M059J (cell line): ENCODE results near the gene PLEKHN1. TPM values are rescaled to one million over a fixed set of nuclear protein-coding genes. Genes with fewer than 3 reads are reported as not detected.
"Not testable (repeated sequence)": the region's sequence is repeated elsewhere in the genome, so short reads cannot be mapped to it uniquely, and the experiment has no call there.

ENCODE experiments used
- DNase-seq: peaks from one replicate; pipeline ENCODE4 v3.0.0-alpha.2; 2012; ENCODE audit warnings: low read depth
- total RNA-seq: library from RNA; depleted of rRNA; stranded (reverse); fragments of >200 nt; shearing (Covaris generic); gene quantifications from 2 replicates; pipeline ENCODE4 v1.2.3, GENCODE V29; 2014

PLEKHN1 gene
- total RNA-seq, 1 experiment from 2014 or later: 4.5 TPM

DNA sequence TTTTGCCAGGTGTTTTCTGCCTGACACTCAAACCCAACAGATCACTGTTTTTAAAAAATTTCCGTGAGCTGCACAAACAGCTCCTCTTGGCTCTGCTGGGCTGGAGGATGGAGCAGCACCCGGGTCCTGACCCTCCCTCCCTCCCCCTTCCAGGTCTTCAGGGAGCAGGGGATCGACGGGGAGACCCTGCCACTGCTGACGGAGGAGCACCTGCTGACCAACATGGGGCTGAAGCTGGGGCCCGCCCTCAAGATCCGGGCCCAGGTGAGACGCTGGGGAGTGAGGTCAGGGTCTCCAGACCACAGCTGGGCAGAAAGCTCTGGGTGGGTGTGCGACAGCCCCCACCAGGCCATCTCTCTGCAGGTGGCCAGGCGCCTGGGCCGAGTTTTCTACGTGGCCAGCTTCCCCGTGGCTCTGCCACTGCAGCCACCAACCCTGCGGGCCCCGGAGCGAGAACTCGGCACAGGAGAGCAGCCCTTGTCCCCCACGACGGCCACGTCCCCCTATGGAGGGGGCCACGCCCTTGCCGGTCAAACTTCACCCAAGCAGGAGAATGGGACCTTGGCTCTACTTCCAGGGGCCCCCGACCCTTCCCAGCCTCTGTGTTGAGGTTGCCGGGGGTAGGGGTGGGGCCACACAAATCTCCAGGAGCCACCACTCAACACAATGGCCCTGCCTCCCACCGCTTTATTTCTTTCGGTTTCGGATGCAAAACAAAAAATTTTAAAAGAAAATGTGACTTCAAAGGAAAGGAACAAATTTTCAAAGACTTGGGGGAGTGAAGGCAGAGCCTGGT is 22.5 kb upstream of the PLEKHN1 start:
- DNase-seq: no peak

DNA sequence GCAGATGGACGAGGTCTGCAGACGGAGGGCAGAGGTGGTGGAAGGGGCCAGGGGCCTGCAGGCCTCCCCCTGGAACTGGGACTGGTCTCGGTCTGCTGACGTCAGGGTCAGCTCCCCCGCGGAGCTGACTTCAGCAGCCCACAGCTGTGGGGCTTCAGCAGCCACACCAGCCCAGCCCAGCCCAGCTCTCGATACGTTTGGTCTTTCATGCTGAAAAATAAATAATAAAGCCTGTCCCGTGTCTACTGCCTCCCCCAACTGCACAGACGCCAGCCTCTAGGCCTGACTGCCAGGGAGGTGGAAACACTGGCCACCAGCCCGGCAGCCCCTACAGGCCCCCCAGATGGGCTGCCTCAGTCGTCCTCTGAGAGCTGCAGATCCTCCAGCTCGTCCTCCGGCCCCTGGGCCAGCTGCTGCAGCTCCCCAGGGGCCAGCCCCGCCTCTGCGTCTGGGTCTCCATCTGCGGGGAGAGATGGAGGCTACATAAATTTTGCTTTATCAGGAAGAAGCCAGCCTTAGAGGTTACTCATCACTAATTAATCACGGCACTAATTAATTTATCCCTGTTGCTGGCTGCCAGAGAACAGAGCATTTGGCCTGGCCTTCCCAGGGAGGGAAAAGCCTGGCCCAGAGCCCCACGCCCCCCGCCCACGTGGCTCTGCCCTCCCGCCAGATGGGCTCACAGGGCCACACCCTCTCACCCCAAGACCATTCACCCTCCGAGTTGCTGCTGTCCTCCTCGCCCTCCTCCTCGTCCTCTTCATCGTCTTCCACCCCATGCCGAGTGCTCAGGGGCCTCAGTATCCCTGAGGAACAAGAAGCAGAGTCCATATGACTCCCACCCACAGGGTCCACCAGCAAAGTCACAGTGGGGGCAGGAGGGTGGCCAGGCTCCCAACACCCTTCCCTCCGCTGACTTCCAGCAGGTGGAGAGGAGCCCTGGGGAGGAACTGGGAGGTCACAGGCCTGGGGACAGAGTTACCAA is 21.6 kb upstream of the PLEKHN1 start:
- DNase-seq: peak; percentile 33

DNA sequence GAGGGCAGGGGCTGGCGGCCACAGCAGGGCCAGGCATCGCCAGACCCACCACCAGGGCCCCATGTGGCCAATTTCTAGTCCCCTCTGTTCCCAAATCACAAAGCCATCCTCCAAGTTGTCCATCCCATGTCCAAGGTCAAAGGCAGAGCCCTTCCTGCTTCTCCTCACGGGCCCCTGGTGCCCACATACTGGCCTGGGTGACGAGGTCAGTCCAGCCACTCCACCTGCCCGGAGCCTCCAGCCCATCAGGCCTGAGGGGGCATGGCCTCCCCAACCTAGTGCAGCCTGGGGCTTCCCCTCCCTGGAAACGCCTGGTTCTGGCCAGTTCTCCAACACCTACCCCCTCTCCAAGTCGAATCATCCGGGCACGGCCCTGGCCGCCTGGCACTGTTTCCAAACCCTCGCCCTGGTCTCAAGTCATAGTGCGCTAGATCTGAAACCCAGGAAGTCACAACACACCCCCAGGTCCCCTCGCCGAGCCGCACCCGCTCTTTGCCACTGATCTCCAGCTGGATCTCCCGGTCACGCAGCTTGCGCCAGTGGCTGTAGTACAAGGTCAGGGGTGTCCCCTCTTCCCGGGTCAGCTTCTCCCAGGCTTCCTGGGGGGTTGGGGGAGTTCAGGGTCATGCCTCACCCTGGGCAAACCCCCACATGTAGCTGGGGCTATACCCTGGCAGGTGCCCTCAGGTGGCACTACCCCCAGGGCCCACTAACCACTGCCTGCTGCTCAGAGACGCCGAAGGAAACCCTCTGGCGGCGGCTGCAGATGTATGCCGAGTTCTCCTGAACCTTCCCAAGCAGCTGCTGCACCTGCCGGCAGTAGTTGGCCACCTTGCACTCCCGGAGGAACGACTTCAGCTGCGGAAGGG is 20.4 kb upstream of the PLEKHN1 start:
- peak; percentile 37 for DNase-seq

DNA sequence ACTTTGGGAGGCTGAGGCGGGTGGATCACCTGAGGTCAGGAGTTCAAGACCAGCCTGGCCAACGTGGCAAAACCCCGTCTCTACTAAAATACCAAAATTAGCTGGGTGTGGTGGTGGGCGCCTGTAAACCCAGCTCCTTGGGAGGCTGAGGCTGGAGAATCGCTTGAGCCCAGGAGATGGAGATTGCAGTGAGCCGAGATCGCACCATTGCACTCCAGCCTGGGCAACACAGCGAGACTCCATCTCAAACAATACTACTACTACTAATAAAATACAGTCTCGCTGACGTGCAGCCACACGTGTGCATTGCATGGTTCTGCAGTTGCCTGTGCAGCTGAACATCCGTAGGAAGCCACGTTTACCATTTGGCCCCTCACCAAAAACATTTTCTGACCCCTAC is 19.5 kb upstream of the PLEKHN1 start:
- not testable (repeated sequence) for DNase-seq

DNA sequence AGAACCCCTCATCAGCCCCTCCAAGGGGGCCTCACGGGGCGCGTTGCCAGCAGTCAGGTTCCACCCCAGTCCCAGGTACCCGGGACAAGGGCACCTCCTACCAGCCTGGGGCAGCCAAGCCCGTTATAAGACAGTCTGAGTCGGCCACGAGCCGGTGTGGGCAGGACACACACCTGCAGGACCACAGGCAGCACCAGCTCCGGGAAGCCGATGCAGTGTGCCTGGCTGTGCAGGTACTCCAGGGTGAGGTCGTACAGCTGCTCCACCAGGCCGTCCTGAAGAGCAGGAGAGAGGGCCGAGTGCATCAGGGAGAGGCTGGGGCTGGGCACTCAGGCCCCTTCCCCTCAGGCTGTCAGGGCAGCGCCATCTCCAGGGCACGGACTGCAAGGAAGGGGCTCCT is 18.3 kb upstream of the PLEKHN1 start:
- DNase-seq: no peak

DNA sequence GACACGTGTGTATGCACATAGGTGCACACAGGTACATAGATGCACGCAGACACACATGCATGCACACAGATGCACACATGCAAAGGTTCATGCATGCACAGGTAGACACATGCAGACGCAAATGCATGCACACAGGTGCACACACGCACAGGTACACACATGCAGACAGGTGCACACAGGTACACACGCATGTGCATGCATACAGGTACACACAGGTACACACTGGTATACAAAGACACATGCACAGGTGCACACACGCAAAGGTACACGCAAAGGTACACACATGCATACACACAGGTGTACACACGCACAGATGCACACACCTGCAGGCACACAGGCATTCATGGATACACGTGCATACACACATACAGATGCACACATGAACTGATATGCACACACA is 16.0 kb upstream of the PLEKHN1 start:
- no peak for DNase-seq

DNA sequence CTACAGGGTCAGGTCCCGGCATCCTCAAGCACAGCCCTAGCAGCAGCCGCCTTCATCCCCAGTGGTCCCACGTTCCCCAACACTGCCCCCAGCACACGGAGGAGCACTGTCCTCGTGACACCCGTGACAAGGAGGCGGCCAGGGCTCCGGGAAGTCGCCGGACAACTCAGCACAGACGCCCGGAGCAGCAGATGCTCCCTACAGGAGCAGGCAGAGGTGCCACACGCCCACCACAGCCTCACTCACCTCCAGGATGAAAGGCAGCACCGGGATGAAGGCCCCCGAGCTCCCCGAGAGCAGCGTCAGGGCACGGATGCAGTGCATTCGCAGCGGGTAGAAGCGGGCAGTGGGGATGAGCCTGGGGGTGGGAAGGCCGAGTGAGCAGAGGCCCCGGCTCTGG is 15.4 kb upstream of the PLEKHN1 start:
- no peak for DNase-seq

DNA sequence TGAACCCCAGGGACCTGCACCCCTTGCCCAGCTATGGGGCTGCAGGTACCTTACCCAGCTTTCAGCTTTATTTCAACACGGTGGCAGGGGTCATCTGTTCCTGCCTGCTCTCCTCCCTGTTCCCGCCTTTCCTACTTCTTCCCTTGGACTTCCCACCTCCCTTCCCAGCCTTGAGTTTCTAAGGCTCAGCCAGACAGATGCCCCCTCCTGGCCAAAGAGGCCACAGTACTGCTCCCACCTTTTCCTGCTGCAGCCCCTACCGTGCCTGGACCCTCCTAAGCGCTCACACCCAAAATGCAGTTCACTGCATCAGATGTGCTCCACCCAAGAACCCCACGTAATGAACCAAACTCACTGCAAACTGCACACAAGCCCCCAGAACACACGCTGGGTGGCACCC is 14.9 kb upstream of the PLEKHN1 start:
- no peak for DNase-seq

DNA sequence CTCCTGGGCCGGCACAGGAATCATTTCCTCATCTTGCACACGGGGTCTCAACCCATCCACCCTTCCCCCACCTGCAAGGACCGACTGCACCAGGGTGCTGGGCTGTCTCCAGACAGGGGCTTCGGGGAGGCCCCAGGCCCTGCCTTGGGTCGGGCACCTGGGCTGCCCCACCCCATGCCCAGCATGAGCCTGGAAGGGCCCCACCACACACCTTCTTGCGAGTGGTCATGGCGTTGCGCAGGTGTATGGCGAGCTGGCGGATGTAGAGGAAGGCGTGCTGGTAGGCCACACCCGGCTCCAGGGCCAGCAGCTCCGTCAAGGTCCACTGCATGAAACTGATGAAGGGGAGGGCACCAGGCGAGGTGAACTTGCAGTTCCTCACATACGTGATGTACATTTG is 14.1 kb upstream of the PLEKHN1 start:
- DNase-seq: no peak

DNA sequence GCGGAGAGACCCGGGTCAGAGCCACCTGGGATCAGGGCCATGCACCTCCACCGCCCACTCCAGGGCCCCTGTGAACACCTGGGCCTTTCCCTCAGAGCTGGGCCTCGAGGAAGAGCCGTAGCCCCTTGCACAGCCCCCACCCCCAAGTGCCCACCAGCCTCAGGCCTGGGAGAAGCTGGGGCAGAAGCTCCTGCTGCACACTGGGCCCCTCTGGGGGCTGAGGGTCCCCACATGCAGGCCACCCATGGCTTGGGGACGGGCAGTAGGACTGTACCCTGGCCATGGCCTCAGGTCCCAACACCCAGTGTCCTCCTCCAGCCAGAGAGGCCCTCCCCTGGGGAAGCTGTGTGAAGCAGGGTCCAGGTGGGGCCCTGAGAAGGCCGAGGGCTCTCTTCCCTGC is 13.7 kb upstream of the PLEKHN1 start:
- DNase-seq: no peak

DNA sequence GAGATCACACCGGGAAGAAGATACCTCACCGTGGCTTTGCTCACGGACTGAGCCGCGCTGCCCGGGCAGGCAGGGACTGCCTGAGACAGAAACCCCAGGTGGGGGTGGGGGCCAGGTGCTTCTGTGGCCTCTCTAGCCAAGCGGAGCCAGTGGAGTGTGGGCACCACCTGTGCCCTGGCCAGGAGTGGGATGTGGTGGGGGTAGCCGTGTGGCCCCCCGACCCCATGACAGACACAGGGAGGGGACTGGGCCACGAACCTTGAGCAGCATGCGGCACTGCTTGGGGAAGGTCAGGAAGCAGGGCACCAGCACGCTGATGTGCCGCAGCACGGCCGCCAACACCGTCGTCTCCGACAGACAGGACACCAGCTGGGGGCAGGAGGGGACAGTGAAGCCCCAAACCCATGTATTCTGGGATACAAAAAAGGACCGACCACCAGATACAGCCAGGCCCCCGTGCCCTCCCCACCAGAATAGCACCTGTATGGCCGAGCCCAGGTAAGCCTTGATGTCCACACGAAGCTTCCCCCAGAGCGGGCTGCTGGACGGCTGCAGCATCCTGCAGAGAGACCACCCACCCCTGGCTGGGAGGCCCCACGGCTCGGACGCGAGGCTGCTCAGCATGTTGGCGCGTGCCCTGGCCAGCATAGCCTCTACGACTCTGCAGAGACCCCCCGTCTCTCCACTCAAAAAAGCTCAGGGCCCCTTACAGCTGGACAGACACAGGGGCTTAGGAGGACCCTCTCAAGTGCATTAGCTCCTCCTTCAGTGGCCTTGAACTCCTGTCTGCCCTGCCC is 12.6 kb upstream of the PLEKHN1 start:
- DNase-seq: no peak

DNA sequence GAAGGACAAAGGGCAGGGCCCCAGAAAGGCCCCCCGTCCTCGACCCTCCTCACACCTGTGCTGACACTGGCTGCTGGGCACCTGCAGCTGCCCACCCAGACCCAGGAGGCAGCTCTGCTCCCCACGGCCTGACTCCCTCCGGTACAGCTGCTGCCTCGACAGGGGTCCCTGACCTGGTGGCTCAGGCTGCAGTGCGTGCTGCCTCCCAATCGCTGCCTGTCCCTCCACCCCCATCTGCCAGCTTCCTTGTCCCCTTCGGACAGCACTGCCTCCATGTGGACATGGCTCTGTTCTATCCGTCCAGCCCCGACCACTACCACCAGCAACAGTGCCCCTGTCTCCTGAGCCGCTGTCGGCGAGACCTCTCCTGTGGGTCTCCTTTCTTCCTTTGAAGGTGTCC is 11.4 kb upstream of the PLEKHN1 start:
- no peak for DNase-seq

DNA sequence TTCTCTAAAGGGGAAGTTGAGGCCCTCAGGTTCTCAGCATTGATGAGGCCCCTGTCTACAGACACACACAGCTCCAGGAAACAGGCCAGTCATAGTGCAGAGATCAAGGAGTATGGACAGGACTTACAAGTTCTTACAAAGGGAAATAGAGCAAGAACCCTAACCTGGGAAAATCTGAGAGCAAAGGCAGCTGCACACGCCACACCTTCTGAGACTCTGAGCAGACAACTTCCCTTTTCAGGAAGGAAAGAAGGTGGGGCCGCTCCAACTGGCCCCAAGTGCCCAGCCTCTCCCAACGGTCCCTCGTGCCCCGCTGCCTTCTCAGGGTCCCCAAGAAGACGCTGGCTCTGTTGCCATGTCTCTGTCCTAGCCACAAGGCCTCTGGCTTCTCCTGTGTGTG is 10.8 kb upstream of the PLEKHN1 start:
- no peak for DNase-seq

DNA sequence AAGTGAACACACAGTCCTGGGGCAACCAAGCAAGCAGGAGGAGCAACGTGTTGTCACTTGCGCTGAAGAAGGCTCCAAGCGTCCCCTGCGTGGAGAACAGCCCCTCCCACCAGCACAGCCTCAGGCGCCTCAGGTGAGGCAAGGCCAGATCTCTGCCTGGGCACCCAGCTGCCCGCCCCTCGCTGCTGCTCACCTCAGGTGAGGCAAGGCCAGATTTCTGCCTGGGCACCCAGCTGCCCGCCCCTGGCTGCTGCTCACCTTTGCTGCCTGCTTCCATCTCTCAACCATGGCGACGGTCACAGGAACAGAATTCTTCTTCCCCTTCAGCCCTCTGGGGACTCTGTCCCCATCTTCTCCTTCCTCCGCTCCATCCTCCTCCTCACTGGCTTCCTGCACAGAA is 9.6 kb upstream of the PLEKHN1 start:
- DNase-seq: no peak

DNA sequence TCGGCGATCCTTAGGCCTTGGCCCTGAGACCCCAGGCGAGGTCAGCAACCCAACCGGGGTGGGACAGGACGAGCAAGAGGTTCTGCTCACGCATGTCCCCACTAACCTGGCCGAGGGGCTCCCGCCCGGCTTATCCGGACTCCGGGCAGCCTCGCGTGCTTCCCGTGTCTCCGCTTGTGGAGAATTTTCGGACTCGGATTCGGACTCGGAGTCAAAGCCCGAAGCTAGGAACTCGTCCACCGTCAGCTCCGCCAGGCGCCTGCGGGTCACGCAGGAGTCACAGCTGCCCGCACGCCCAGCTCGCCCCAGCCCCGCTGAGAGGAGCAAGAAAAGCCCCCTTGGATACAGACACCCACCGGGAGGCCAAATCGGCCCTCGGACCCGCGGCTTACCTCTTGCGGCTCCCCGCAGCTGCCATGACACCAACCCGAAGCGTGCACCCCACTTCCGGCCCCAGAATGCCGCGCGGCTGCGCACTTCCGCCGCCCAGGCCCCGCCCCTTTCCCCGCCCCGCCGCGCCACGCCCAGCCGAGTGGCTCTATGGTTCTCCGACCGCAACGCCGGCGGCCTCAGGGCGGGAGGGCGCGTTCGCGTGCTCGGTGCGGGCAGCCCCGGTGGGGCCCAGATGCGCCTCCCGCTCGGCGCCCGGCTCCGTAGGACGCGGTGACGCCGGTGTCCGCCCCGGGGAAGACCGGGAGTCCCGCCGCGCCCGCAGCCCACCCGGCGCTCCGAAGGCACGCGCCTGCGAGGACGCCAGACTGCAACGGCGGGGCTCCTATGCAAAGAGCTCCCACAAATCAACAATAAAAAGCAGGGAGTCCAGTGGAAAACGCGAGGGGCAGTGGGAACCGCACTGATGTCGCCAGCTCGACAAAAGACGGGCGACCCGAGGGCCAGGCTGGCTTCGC is 7.2 kb upstream of the PLEKHN1 start, which contains the start of gene NOC2L:
NOC2L (minus strand) TSS at position 434 of the 908 bp plus-strand sequence; CDS start at position 418, 16 bp downstream.
- DNase-seq: peak; percentile 81

DNA sequence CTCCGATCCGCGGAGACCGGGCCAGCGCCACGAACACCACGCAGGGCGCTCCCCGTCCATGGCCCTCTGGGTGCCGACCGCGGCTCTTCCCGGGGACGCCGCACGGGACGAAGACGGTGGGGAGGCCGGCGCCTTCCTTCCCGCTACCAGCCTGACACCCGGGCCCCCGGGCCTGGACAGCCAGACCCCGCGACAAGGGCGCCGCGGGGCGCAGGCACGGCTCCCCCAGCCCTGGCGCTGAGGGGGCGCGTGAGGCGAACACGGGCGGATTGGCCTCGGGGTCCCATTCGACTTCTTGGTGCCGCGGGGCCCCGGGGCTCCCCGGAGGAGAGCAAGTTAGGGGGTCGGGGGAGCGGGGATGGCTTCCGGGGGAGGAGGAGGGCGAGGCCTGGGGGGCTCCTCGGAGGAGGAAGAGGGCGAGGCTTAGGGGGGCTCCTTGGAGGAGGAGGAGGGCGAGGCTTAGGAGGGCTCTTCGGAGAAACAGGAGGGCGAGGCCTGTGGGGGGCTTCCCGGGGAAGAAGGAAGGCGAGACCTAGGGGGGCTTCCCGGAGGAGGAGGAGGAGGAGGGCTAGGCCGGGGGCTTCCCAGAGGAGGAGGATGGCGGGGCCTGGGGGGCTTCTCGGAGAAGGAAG is 6.4 kb upstream of the PLEKHN1 start:
- DNase-seq: no peak

DNA sequence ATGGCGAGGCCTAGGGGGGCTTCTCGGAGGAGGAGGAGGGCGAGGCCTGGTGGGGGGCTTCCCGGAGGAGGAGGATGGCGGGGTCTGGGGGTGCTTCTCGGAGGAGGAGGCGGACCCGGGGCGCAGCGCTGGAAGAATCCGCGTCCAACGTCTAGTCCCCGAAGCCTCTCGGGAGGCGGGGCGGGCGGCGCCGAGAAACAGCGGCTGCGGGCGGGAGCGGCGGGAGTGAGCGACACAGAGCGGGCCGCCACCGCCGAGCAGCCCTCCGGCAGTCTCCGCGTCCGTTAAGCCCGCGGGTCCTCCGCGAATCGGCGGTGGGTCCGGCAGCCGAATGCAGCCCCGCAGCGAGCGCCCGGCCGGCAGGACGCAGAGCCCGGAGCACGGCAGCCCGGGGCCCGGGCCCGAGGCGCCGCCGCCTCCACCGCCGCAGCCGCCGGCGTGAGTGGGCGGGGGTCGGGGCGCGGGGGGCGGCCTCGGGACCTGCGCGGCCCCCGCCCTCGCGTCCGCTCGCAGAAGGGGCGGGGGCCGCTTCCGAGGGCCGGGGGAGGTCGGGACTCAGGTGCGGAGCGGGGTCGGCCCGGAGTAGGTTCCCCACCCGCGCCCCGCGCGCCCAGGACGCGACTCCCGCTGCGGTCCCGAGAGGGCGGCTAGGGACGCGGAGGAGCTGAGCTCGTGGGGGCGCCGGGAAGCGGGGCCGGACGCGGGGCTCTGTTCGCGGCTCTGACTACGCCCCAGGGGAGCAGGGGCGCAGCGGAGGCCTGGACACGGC is 5.7 kb upstream of the PLEKHN1 start, which contains the start of gene KLHL17:
KLHL17 (plus strand) TSS at position 222 of the 769 bp plus-strand sequence; CDS start at position 332, 110 bp downstream.
- peak; percentile 70 for DNase-seq

DNA sequence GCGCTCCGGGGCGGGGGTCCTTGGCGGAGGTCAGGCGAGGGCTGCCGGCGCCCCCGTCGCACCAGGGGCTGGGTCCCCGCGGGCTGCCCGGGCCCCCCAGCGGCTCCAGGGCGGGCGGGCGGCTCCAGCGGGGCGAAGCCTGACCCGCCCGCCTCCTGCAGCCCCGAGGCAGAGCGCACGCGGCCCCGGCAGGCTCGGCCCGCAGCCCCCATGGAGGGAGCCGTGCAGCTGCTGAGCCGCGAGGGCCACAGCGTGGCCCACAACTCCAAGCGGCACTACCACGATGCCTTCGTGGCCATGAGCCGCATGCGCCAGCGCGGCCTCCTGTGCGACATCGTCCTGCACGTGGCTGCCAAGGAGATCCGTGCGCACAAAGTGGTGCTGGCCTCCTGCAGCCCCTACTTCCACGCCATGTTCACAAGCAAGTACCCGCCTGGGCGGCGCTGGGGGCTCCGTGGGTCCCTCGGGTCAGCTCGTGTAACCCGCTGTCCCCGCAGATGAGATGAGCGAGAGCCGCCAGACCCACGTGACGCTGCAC is 5.1 kb upstream of the PLEKHN1 start:
- no peak for DNase-seq
